H9 (cell line): ENCODE results near the gene KRTAP10-4. TPM values are rescaled to one million over a fixed set of nuclear protein-coding genes. Genes with fewer than 3 reads are reported as not detected.

Experiments
- DNase-seq: peaks from one replicate; pipeline ENCODE4 v3.0.0-alpha.2; 2017
- H2AFZ ChIP-seq: one replicate; pipeline ENCODE4 v1.6.1; 2013; ENCODE audit warnings: mild to moderate bottlenecking, low read length, control low read depth, moderate library complexity
- H2AK5ac ChIP-seq: 2 replicates; pipeline ENCODE4 v1.6.1; 2013; ENCODE audit warnings: low read length, control low read depth, mixed read lengths; ENCODE audit not compliant: insufficient read length
- H2BK120ac ChIP-seq: one replicate; pipeline ENCODE4 v1.6.1; 2013; ENCODE audit warnings: low read depth, mild to moderate bottlenecking, low read length, control low read depth, inconsistent platforms; ENCODE audit not compliant: poor library complexity, severe bottlenecking
- H2BK12ac ChIP-seq: 2 replicates; pipeline ENCODE4 v1.6.1; 2013; ENCODE audit warnings: low read length, control low read depth, mixed read lengths, low read depth; ENCODE audit not compliant: insufficient read length
- H2BK15ac ChIP-seq: 2 replicates; pipeline ENCODE4 v1.6.1; 2013; ENCODE audit warnings: low read depth, low read length, control low read depth
- H2BK20ac ChIP-seq: one replicate; pipeline ENCODE4 v1.6.1; 2013; ENCODE audit warnings: low read depth, mild to moderate bottlenecking, low read length, control low read depth, inconsistent platforms; ENCODE audit not compliant: poor library complexity, severe bottlenecking
- H2BK5ac ChIP-seq: 2 replicates; pipeline ENCODE4 v1.6.1; 2013; ENCODE audit warnings: low read length, control low read depth, mixed read lengths; ENCODE audit not compliant: insufficient read length
- H3K14ac ChIP-seq: 2 replicates; pipeline ENCODE4 v1.6.1; 2013; ENCODE audit warnings: low read length, control low read depth; ENCODE audit not compliant: insufficient read depth
- H3K18ac ChIP-seq: 2 replicates; pipeline ENCODE4 v1.6.1; 2013; ENCODE audit warnings: low read depth, mild to moderate bottlenecking, mixed read lengths, low read length, control low read depth; ENCODE audit not compliant: insufficient read length
- H3K23ac ChIP-seq: 2 replicates; pipeline ENCODE4 v1.6.1; 2013; ENCODE audit warnings: low read length, control low read depth, mixed read lengths, low read depth; ENCODE audit not compliant: insufficient read length
- H3K23me2 ChIP-seq: 2 replicates; pipeline ENCODE4 v1.6.1; 2013; ENCODE audit warnings: low read depth, mild to moderate bottlenecking, mixed read lengths, low read length, control low read depth; ENCODE audit not compliant: insufficient read length, poor library complexity, severe bottlenecking
- H3K27ac ChIP-seq: 2 replicates; pipeline ENCODE4 v1.5.1; 2013; ENCODE audit warnings: low read length, control low read depth, mixed read lengths, low read depth; ENCODE audit not compliant: insufficient read length
- H3K27me3 ChIP-seq: 2 replicates; pipeline ENCODE4 v1.6.1; 2013; ENCODE audit warnings: low read length, control low read depth, inconsistent platforms; ENCODE audit not compliant: insufficient read depth
- H3K4ac ChIP-seq: 2 replicates; pipeline ENCODE4 v1.6.1; 2013; ENCODE audit warnings: low read depth, mild to moderate bottlenecking, control low read depth, inconsistent platforms, low read length, moderate library complexity
- H3K4me1 ChIP-seq: 2 replicates; pipeline ENCODE4 v1.6.1; 2013; ENCODE audit warnings: low read length, control low read depth, inconsistent platforms; ENCODE audit not compliant: insufficient read depth
- H3K4me2 ChIP-seq: 2 replicates; pipeline ENCODE4 v1.6.1; 2013; ENCODE audit warnings: low read length, control low read depth, mixed read lengths; ENCODE audit not compliant: insufficient read length, insufficient read depth
- H3K56ac ChIP-seq: 2 replicates; pipeline ENCODE4 v1.6.1; 2013; ENCODE audit warnings: low read depth, mild to moderate bottlenecking, mixed read lengths, low read length, control low read depth; ENCODE audit not compliant: insufficient read length
- H3K79me1 ChIP-seq: 2 replicates; pipeline ENCODE4 v1.6.1; 2013; ENCODE audit warnings: low read depth, mild to moderate bottlenecking, moderate library complexity, low read length, control low read depth, inconsistent platforms; ENCODE audit not compliant: insufficient read depth, poor library complexity, severe bottlenecking
- H3K79me2 ChIP-seq: 2 replicates; pipeline ENCODE4 v1.6.1; 2013; ENCODE audit warnings: low read length, control low read depth, inconsistent platforms; ENCODE audit not compliant: insufficient read depth
- H3K9ac ChIP-seq: 2 replicates; pipeline ENCODE4 v1.6.1; 2013; ENCODE audit warnings: low read length, control low read depth, mixed read lengths; ENCODE audit not compliant: insufficient read length; ENCODE audit errors: extremely low read depth
- H3K9me3 ChIP-seq: one replicate; pipeline ENCODE4 v1.6.1; 2013; ENCODE audit warnings: low read depth, low read length, inconsistent platforms; ENCODE audit not compliant: control insufficient read depth
- H3T11ph ChIP-seq: one replicate; pipeline ENCODE4 v1.6.1; 2013; ENCODE audit warnings: mild to moderate bottlenecking, low read length, control low read depth, inconsistent platforms
- H4K20me1 ChIP-seq: one replicate; pipeline ENCODE4 v1.6.1; 2013; ENCODE audit not compliant: control insufficient read depth, insufficient read length, insufficient read depth
- H4K5ac ChIP-seq: 2 replicates; pipeline ENCODE4 v1.6.1; 2013; ENCODE audit warnings: low read depth, mild to moderate bottlenecking, mixed read lengths, low read length, control low read depth; ENCODE audit not compliant: insufficient read length
- H4K8ac ChIP-seq: replicated peaks from 2 replicates; pipeline ENCODE4 v1.6.1; 2013; ENCODE audit warnings: low read length, control low read depth, mixed read lengths, low read depth; ENCODE audit not compliant: insufficient read length
- H4K91ac ChIP-seq: 2 replicates; pipeline ENCODE4 v1.6.1; 2013; ENCODE audit warnings: low read depth, mild to moderate bottlenecking, moderate library complexity, mixed read lengths, low read length, control low read depth; ENCODE audit not compliant: insufficient read length
- H3K27ac Mint-ChIP-seq, 3 experiments: 2 replicates in 2 of 3; 3 replicates in 1 of 3; pipeline ENCODE4 v1.8.0; 2020 to 2021; ENCODE audit warnings: mixed read lengths in 3 of 3, mild to moderate bottlenecking in 1 of 3, moderate library complexity in 1 of 3
- H3K27me3 Mint-ChIP-seq: 2 replicates; pipeline ENCODE4 v1.8.0; 2021; ENCODE audit warnings: low read depth, mild to moderate bottlenecking, moderate library complexity, mixed read lengths
- H3K36me3 Mint-ChIP-seq, 3 experiments: 2 replicates in 2 of 3; 3 replicates in 1 of 3; pipeline ENCODE4 v1.8.0; 2020 to 2021; ENCODE audit warnings: low read depth in 3 of 3, mixed read lengths in 3 of 3; ENCODE audit not compliant: insufficient read depth in 1 of 3
- H3K4me1 Mint-ChIP-seq, 2 experiments: 2 replicates each; pipeline ENCODE4 v1.8.0; 2020; ENCODE audit warnings: mixed read lengths in 2 of 2
- H3K4me3 Mint-ChIP-seq, 2 experiments: 2 replicates in 1 of 2; 3 replicates in 1 of 2; pipeline ENCODE4 v1.8.0; 2020 to 2021; ENCODE audit warnings: mild to moderate bottlenecking in 2 of 2, mixed read lengths in 2 of 2, moderate library complexity in 1 of 2
- H3K9me3 Mint-ChIP-seq, 2 experiments: 2 replicates in 1 of 2; 3 replicates in 1 of 2; pipeline ENCODE4 v1.8.0; 2020; ENCODE audit warnings: mild to moderate bottlenecking in 2 of 2, mixed read lengths in 2 of 2, moderate library complexity in 1 of 2
- WGBS: extraction: QIAGEN DNeasy Blood & Tissue Kit; methylation state at CpG from one replicate; pipeline ENCODE4 v1.1.7; 2013; ENCODE audit warnings: missing lambda C conversion rate, low lambda C conversion rate, mixed read lengths; ENCODE audit not compliant: insufficient read length; ENCODE audit errors: extremely low coverage; 5-methylcytosine and 5-hydroxymethylcytosine counted together
- total RNA-seq: library from RNA; stranded (reverse); gene quantifications from 2 replicates; pipeline ENCODE4 v1.2.1, GENCODE V29; 2021
- TF ChIP-seq, protein P1 (sequence below): fragments of 200-600 bp; sonication (generic); conservative IDR thresholded peaks from 3 replicates; pipeline ENCODE4 v1.8.0; 2021; ENCODE audit warnings: antibody characterized with exemption, mild to moderate bottlenecking

KRTAP10-4 gene
- total RNA-seq, 1 experiment from 2014 or later, result not detected

DNA sequence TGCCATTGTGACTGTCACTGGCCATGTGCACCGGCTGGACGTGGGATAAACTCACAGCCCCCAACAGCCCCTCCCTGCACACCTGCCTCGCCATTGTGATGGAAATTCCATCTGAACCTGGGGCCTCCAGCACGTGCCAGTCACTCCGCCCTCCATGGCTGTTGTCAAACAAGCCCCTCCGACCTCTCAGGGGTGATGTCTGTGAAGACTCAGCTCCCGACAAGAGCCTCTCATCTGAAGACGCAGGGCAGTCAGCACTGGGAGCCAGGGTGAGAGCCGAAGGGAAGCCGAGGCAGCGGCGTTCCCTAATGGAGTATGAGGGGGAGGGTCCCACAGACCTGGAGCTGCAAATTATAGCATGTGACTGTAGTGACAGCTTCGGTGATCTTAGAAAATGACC is 20.8 kb upstream of the KRTAP10-4 start:
- H3K27me3 ChIP-seq, result no peaks in the 10 kb centered on the region
- H4K20me1 ChIP-seq, result no peaks in the 10 kb centered on the region
- H2BK20ac ChIP-seq, result no peak overlapping the region
- TF ChIP-seq, protein P1, sequence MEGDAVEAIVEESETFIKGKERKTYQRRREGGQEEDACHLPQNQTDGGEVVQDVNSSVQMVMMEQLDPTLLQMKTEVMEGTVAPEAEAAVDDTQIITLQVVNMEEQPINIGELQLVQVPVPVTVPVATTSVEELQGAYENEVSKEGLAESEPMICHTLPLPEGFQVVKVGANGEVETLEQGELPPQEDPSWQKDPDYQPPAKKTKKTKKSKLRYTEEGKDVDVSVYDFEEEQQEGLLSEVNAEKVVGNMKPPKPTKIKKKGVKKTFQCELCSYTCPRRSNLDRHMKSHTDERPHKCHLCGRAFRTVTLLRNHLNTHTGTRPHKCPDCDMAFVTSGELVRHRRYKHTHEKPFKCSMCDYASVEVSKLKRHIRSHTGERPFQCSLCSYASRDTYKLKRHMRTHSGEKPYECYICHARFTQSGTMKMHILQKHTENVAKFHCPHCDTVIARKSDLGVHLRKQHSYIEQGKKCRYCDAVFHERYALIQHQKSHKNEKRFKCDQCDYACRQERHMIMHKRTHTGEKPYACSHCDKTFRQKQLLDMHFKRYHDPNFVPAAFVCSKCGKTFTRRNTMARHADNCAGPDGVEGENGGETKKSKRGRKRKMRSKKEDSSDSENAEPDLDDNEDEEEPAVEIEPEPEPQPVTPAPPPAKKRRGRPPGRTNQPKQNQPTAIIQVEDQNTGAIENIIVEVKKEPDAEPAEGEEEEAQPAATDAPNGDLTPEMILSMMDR, result no peak
- H3K79me1 ChIP-seq, result no peaks in the 10 kb centered on the region
- no peaks in the 10 kb centered on the region for H3K9me3 ChIP-seq
- H2BK15ac ChIP-seq, result no peak overlapping the region
- no peak overlapping the region for H4K91ac ChIP-seq
- H3K4me1 ChIP-seq, result peaks cover 6% of the 10 kb centered on the region; the same call in 1 of the 2 replicates
- H2BK5ac ChIP-seq, result no peak overlapping the region
- H2BK120ac ChIP-seq, result no peak overlapping the region
- no peak overlapping the region for H3T11ph ChIP-seq
- no peak overlapping the region for H2AFZ ChIP-seq
- no peak overlapping the region for H3K23ac ChIP-seq
- WGBS, result no CpG with 5 or more reads among the region's 13 CpGs
- H3K9ac ChIP-seq, result no peak overlapping the region
- Mint-ChIP-seq H3K27me3 (peaks cover 3% of the 10 kb centered on the region), H3K4me1 (peaks cover 43 to 60% of the 10 kb centered on the region in 2 experiments), H3K9me3 (no peaks in the 10 kb centered on the region; a peak in 1 of 5 replicates), H3K36me3 (peaks cover 0 to 2% (median 0%) of the 10 kb centered on the region in 3 experiments; a peak in 2 of 7 replicates), H3K27ac (no peak overlapping the region; a peak in 1 of 7 replicates), H3K4me3 (no peak overlapping the region; a peak in 1 of 5 replicates)
- H3K79me2 ChIP-seq, result no peaks in the 10 kb centered on the region
- H2AK5ac ChIP-seq, result no peak overlapping the region
- DNase-seq, result no peak
- no peak overlapping the region for H4K8ac ChIP-seq
- peak overlapping the region; percentile 53 for H3K14ac ChIP-seq
- H2BK12ac ChIP-seq, result no peak overlapping the region
- no peak overlapping the region for H3K56ac ChIP-seq
- H3K18ac ChIP-seq, result no peak overlapping the region
- H3K4me2 ChIP-seq, result no peak overlapping the region
- no peak overlapping the region for H4K5ac ChIP-seq
- H3K23me2 ChIP-seq, result no peaks in the 10 kb centered on the region
- H3K4ac ChIP-seq, result no peak overlapping the region
- no peak overlapping the region for H3K27ac ChIP-seq
